IgD-negative memory B cell (primary cell): Measurements from ENCODE around the gene AMN. TPM values are rescaled to one million over a fixed set of nuclear protein-coding genes. Genes with fewer than 3 reads are reported as not detected.

ENCODE experiments used
- H3K27ac Mint-ChIP-seq, 3 donors: one replicate each; pipeline ENCODE4 v1.8.0; 2020 to 2022; ENCODE audit warnings: mild to moderate bottlenecking in 3 of 3, mixed read lengths in 3 of 3, moderate library complexity in 1 of 3
- H3K27me3 Mint-ChIP-seq: one replicate; pipeline ENCODE4 v1.8.0; 2021; ENCODE audit warnings: mixed read lengths
- H3K36me3 Mint-ChIP-seq: one replicate; pipeline ENCODE4 v1.8.0; 2020; ENCODE audit warnings: mild to moderate bottlenecking, mixed read lengths
- H3K4me1 Mint-ChIP-seq, 3 donors: one replicate each; pipeline ENCODE4 v1.8.0; 2020 to 2022; ENCODE audit warnings: mixed read lengths in 3 of 3, mild to moderate bottlenecking in 1 of 3
- H3K4me3 Mint-ChIP-seq, 4 donors: one replicate each; pipeline ENCODE4 v1.8.0; 2020 to 2022; ENCODE audit warnings: mild to moderate bottlenecking in 4 of 4, mixed read lengths in 4 of 4, moderate library complexity in 3 of 4
- H3K9me3 Mint-ChIP-seq, 3 donors: one replicate each; pipeline ENCODE4 v1.8.0; 2020 to 2021; ENCODE audit warnings: mixed read lengths in 3 of 3, mild to moderate bottlenecking in 1 of 3
- polyA plus RNA-seq: library from polyadenylated mRNA; unstranded; fragments of 300-500 nt; fragmentation: Illumina TruSeq; gene quantifications from one replicate; pipeline ENCODE4 v1.2.3, GENCODE V29; 2021

AMN gene
- polyA plus RNA-seq, 1 donor from 2014 or later, result 15.0 TPM

- H3K27ac Mint-ChIP-seq, result no peak overlapping the region
Measured at GRCh38 chr14:102937331-102938175, 15.1 kb downstream of the AMN start.

GRCh38 chr14:102938191-102938590, 15.7 kb downstream of the AMN start:
- no peaks in the 10 kb centered on the region for H3K27me3 Mint-ChIP-seq
- H3K4me3 Mint-ChIP-seq, result no peak overlapping the region
- H3K4me1 Mint-ChIP-seq, result peaks cover 16 to 22% (median 17%) of the 10 kb centered on the region in 3 donors
- no peaks in the 10 kb centered on the region for H3K9me3 Mint-ChIP-seq
- H3K36me3 Mint-ChIP-seq, result no peaks in the 10 kb centered on the region
- no peak overlapping the region for H3K27ac Mint-ChIP-seq

More at GRCh38 chr14:102937331-102938175, 15.1 kb downstream of the AMN start:
- Mint-ChIP-seq H3K27me3 (no peaks in the 10 kb centered on the region), H3K9me3 (no peaks in the 10 kb centered on the region), H3K4me1 (peaks cover 16 to 22% (median 17%) of the 10 kb centered on the region in 3 donors), H3K36me3 (no peaks in the 10 kb centered on the region), H3K4me3 (no peak overlapping the region)

GRCh38 chr14:102939329-102939728, 16.9 kb downstream of the AMN start:
- no peak overlapping the region for H3K27ac Mint-ChIP-seq
- H3K4me1 Mint-ChIP-seq, result peaks cover 11 to 22% (median 16%) of the 10 kb centered on the region in 3 donors
- no peaks in the 10 kb centered on the region for H3K27me3 Mint-ChIP-seq
- H3K36me3 Mint-ChIP-seq, result no peaks in the 10 kb centered on the region
- H3K4me3 Mint-ChIP-seq, result no peak overlapping the region
- H3K9me3 Mint-ChIP-seq, result no peaks in the 10 kb centered on the region

- Mint-ChIP-seq H3K36me3 (no peaks in the 10 kb centered on the region), H3K27ac (no peak overlapping the region), H3K4me1 (peaks cover 9 to 21% (median 15%) of the 10 kb centered on the region in 3 donors), H3K9me3 (no peaks in the 10 kb centered on the region), H3K27me3 (no peaks in the 10 kb centered on the region), H3K4me3 (no peak overlapping the region)
Measured at GRCh38 chr14:102939820-102940561, 17.5 kb downstream of the AMN start.

GRCh38 chr14:102940729-102941362, 18.4 kb downstream of the AMN start:
- Mint-ChIP-seq H3K36me3 (no peaks in the 10 kb centered on the region), H3K9me3 (no peaks in the 10 kb centered on the region), H3K27me3 (no peaks in the 10 kb centered on the region), H3K27ac (no peak overlapping the region), H3K4me3 (no peak overlapping the region), H3K4me1 (peaks cover 5 to 15% (median 9%) of the 10 kb centered on the region in 3 donors)

GRCh38 chr14:102941419-102942011, 19.1 kb downstream of the AMN start:
- Mint-ChIP-seq H3K4me3 (peak overlapping the region in 1 of 4 donors; percentile 60), H3K4me1 (peaks cover 4 to 14% (median 8%) of the 10 kb centered on the region in 3 donors), H3K27me3 (no peaks in the 10 kb centered on the region), H3K27ac (peak overlapping the region in 1 of 3 donors; percentile 74), H3K36me3 (peaks cover 3% of the 10 kb centered on the region), H3K9me3 (no peaks in the 10 kb centered on the region)

- Mint-ChIP-seq H3K4me1 (peaks cover 10 to 17% (median 11%) of the 10 kb centered on the region in 3 donors), H3K4me3 (peak overlapping the region in 1 of 4 donors; percentile 33), H3K27me3 (no peaks in the 10 kb centered on the region), H3K9me3 (no peaks in the 10 kb centered on the region), H3K36me3 (peaks cover 4% of the 10 kb centered on the region), H3K27ac (peak overlapping the region in 1 of 3 donors; percentile 74)
Measured at GRCh38 chr14:102942069-102942468, 19.6 kb downstream of the AMN start.

- Mint-ChIP-seq H3K27me3 (no peaks in the 10 kb centered on the region), H3K4me3 (no peak overlapping the region), H3K36me3 (peaks cover 6% of the 10 kb centered on the region), H3K27ac (peak overlapping the region in 1 of 3 donors; percentile 81), H3K4me1 (peaks cover 14 to 17% (median 17%) of the 10 kb centered on the region in 3 donors), H3K9me3 (no peaks in the 10 kb centered on the region)
Measured at GRCh38 chr14:102943454-102943853, 21.0 kb downstream of the AMN start.

GRCh38 chr14:102943979-102944378, 21.5 kb downstream of the AMN start:
- peak overlapping the region in 1 of 4 donors; percentile 47 for H3K4me3 Mint-ChIP-seq
- H3K9me3 Mint-ChIP-seq, result no peaks in the 10 kb centered on the region
- peaks cover 6% of the 10 kb centered on the region for H3K36me3 Mint-ChIP-seq
- H3K27me3 Mint-ChIP-seq, result no peaks in the 10 kb centered on the region
- peaks cover 17 to 20% (median 17%) of the 10 kb centered on the region in 3 donors for H3K4me1 Mint-ChIP-seq
- peak overlapping the region in 1 of 3 donors; percentile 67 for H3K27ac Mint-ChIP-seq

- Mint-ChIP-seq H3K4me3 (peak overlapping the region in 2 of 4 donors; percentile 12 to 51), H3K36me3 (peaks cover 9% of the 10 kb centered on the region), H3K4me1 (peaks cover 24 to 27% (median 24%) of the 10 kb centered on the region in 3 donors), H3K9me3 (no peaks in the 10 kb centered on the region), H3K27me3 (no peaks in the 10 kb centered on the region), H3K27ac (peak overlapping the region in 1 of 3 donors; percentile 67)
Measured at GRCh38 chr14:102944448-102945330, 22.2 kb downstream of the AMN start.

GRCh38 chr14:102945346-102946130, 23.1 kb downstream of the AMN start:
- peak overlapping the region in 2 of 4 donors; percentile 12 to 51 for H3K4me3 Mint-ChIP-seq
- peak overlapping the region in 1 of 3 donors; percentile 74 for H3K27ac Mint-ChIP-seq
- peaks cover 9% of the 10 kb centered on the region for H3K36me3 Mint-ChIP-seq
- peaks cover 24 to 29% (median 26%) of the 10 kb centered on the region in 3 donors for H3K4me1 Mint-ChIP-seq
- no peaks in the 10 kb centered on the region for H3K9me3 Mint-ChIP-seq
- H3K27me3 Mint-ChIP-seq, result no peaks in the 10 kb centered on the region

- Mint-ChIP-seq H3K27me3 (no peaks in the 10 kb centered on the region), H3K9me3 (no peaks in the 10 kb centered on the region), H3K4me3 (peak overlapping the region; percentile 4 to 95 (median 86)), H3K4me1 (peaks cover 13 to 26% (median 25%) of the 10 kb centered on the region in 3 donors), H3K36me3 (peaks cover 9% of the 10 kb centered on the region), H3K27ac (peak overlapping the region; percentile 88 to 98 (median 95))
Measured at GRCh38 chr14:102947321-102948103, 25.0 kb downstream of the AMN start.
